Measurements from ENCODE around the gene DDX39B. TPM values are rescaled to one million over a fixed set of nuclear protein-coding genes. Genes with fewer than 3 reads are reported as not detected.

DDX39B gene
- total and polyA plus RNA-seq, 9 of the 15 experiments (the other 6 are each of a cell fraction or from before 2014, with no cell fraction given), result 479 to 869 (median 592) TPM

DNA sequence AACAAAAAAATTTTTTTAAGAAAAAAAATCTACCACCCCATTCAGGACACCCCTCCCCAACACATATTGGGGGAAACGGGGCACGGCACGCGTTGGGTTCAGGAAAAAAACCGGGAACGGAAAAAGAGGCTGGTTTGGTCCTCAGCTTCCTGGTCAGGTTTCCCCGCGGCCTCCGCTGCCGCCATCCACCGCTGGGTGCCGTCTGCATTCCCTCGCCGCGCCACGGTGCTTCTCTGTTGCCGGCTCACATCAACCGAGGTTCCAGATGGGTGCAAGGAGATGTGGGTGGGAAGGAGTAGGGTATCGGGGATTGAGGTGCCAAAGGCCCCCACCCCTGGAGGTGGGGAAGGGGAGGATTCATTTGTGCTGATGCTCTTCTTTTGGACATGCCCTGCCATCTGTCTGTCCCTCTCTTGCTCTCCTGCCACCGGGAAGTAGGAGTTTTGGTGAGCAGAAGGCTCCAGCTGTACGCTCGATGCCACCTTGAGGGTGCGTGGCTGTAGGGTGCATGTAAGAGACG, 7.2 kb downstream of the DDX39B start (continued):
- TF ChIP-seq ZBTB33 (CRISPR knock-in tag; IDR thresholded peaks at IDR 0.05), result peak; percentile 26; the same call in 1 of the 2 replicates
- TF ChIP-seq RBFOX2 (IDR thresholded peaks at IDR 0.05; ENCODE audit: low read depth, low read length), result peak; percentile 87
- TF ChIP-seq STAT5B (CRISPR knock-in tag; IDR thresholded peaks at IDR 0.05), result no peak
- peak; percentile 80 for TF ChIP-seq POLR2G (IDR thresholded peaks at IDR 0.05; ENCODE audit: low read depth, low read length)
- TF ChIP-seq, protein P1, sequence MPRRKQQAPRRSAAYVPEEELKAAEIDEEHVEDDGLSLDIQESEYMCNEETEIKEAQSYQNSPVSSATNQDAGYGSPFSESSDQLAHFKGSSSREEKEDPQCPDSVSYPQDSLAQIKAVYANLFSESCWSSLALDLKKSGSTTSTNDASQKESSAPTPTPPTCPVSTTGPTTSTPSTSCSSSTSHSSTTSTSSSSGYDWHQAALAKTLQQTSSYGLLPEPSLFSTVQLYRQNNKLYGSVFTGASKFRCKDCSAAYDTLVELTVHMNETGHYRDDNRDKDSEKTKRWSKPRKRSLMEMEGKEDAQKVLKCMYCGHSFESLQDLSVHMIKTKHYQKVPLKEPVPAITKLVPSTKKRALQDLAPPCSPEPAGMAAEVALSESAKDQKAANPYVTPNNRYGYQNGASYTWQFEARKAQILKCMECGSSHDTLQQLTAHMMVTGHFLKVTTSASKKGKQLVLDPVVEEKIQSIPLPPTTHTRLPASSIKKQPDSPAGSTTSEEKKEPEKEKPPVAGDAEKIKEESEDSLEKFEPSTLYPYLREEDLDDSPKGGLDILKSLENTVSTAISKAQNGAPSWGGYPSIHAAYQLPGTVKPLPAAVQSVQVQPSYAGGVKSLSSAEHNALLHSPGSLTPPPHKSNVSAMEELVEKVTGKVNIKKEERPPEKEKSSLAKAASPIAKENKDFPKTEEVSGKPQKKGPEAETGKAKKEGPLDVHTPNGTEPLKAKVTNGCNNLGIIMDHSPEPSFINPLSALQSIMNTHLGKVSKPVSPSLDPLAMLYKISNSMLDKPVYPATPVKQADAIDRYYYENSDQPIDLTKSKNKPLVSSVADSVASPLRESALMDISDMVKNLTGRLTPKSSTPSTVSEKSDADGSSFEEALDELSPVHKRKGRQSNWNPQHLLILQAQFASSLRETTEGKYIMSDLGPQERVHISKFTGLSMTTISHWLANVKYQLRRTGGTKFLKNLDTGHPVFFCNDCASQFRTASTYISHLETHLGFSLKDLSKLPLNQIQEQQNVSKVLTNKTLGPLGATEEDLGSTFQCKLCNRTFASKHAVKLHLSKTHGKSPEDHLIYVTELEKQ (CRISPR knock-in tag; IDR thresholded peaks at IDR 0.05), result no peak
